Right cardiac atrium (tissue), 5 donors: ENCODE results near the gene PIGQ. TPM values are rescaled to one million over a fixed set of nuclear protein-coding genes. Genes with fewer than 3 reads are reported as not detected.

ENCODE experiments used
- ATAC-seq, 2 donors: fragments of 200-7000 bp; cut with Tn5 transposase; one replicate each; pipeline versions ENCODE4 v1.8.0 to v1.9.1; 2020; ENCODE audit warnings: moderate library complexity in 2 of 2, mild to moderate bottlenecking in 1 of 2
- DNase-seq, 3 donors: peaks; one replicate each; pipeline ENCODE4 v3.0.0-alpha.2; 2020
- H3K27ac ChIP-seq: one replicate; pipeline ENCODE4 v1.5.1; 2013; ENCODE audit warnings: mild to moderate bottlenecking, low read length, control low read depth, moderate library complexity
- H3K27me3 ChIP-seq: one replicate; pipeline ENCODE4 v1.6.1; 2013; ENCODE audit not compliant: control insufficient read depth, insufficient read depth
- H3K4me1 ChIP-seq: one replicate; pipeline ENCODE4 v1.6.1; 2013; ENCODE audit warnings: low read length; ENCODE audit not compliant: control insufficient read depth, insufficient read depth
- H3K4me3 ChIP-seq: one replicate; pipeline ENCODE4 v1.5.1; 2013; ENCODE audit warnings: low read length, control low read depth
- H3K9me3 ChIP-seq: one replicate; pipeline ENCODE4 v1.6.1; 2013; ENCODE audit warnings: low read length; ENCODE audit not compliant: control insufficient read depth
- WGBS: extraction: QIAGEN DNeasy Blood & Tissue Kit; methylation state at CpG from one replicate; pipeline ENCODE4 v1.1.7; 2013; 5-methylcytosine and 5-hydroxymethylcytosine counted together
- intact Hi-C, 4 donors: fragments of 100-400 bp; cut with DNase I; formaldehyde crosslinking; loops; one replicate each; pipeline versions ENCODE4 v1.11.0 to v1.14.0; 2022 to 2023
- long read RNA-seq, 4 donors: library from polyadenylated mRNA; unstranded; transcript quantifications; one replicate each; pipeline ENCODE4 v2.0.0, GENCODE V29; 2020 to 2021
- polyA plus RNA-seq: library from polyadenylated mRNA; stranded (reverse); fragments of 200-250 nt; gene quantifications from one replicate; pipeline ENCODE4 v1.2.3, GENCODE V29; 2013
- total RNA-seq, 4 donors: library from RNA; stranded (reverse); fragmentation: NEBNext Ultra II Directional; extraction: Animal tissue kit (Norgen Biotek cat#: 25700); gene quantifications; one replicate each; pipeline ENCODE4 v1.2.1, GENCODE V29; 2021
- donor health status: healthy with polysubstance abuse.
- donor health status: DM: no; HTN: yes; CAD: no.
- donor health status: DM: no; HTN: no; CAD: no.
- donor health status: DM: no; HTN: yes; CAD: no; lungs with severe emphysema.
- donor health status: DM: yes; HTN: yes; CAD: no.

The PIGQ gene
- total RNA-seq = 10 to 100 TPM; 19.8 to 23.0 (median 21.6) TPM
- polyA plus RNA-seq = 22.9 TPM
- long read RNA-seq, donor 1, transcript PIGQ-203 (11 exons, 3,006 nt) = major isoform, 20 of 62 reads
- long read RNA-seq, donor 1, partial matches to known transcripts = 19 of 62 reads
- long read RNA-seq, donor 1, other reads (novel, unspliced or antisense) = 13 of 62 reads
- long read RNA-seq, donor 2, transcript PIGQ-203 (11 exons, 3,006 nt) = major isoform, 10 of 44 reads
- long read RNA-seq, donor 2, partial matches to known transcripts = 10 of 44 reads
- long read RNA-seq, donor 2, other reads (novel, unspliced or antisense) = 12 of 44 reads
- long read RNA-seq, donor 3, transcript PIGQ-210 (2 exons, 1,775 nt) = minor isoform, 9 of 118 reads
- long read RNA-seq, donor 3, transcript PIGQ-203 (11 exons, 3,006 nt) = minor isoform, 17 of 118 reads
- long read RNA-seq, donor 3, transcript PIGQ-206 (4 exons, 2,052 nt) = minor isoform, 6 of 118 reads
- long read RNA-seq, donor 3, transcript PIGQ-201 (10 exons, 2,846 nt) = major isoform, 23 of 118 reads
- long read RNA-seq, donor 3, partial matches to known transcripts = 42 of 118 reads
- long read RNA-seq, donor 3, other reads (novel, unspliced or antisense) = 15 of 118 reads
- long read RNA-seq, donor 4, transcript PIGQ-203 (11 exons, 3,006 nt) = major isoform, 20 of 36 reads
- long read RNA-seq, donor 4, transcript PIGQ-201 (10 exons, 2,846 nt) = minor isoform, 5 of 36 reads
- long read RNA-seq, donor 4, partial matches to known transcripts = 2 of 36 reads
- long read RNA-seq, donor 4, other reads (novel, unspliced or antisense) = 5 of 36 reads

GRCh38 chr16:569445-570254, at the start of gene PIGQ:
Gene PIGQ, plus strand, starts transcription at chr16:569968. Its CDS starts 4,107 bp downstream, at chr16:574075.
- DNase-seq = peak; percentile 83 to 92 (median 91)
- under 1% methylated on average over 86 of the region's 87 CpGs for WGBS
- Histone ChIP-seq H3K27ac (peak within 1 kb of the TSS; percentile 62), H3K27me3 (no peaks in the 10 kb centered on the region), H3K4me1 (no peaks in the 10 kb centered on the region), H3K9me3 (no peaks in the 10 kb centered on the region), H3K4me3 (peak within 1 kb of the TSS; percentile 95)
- peak; percentile 54 to 74 for ATAC-seq
- intact Hi-C loops = no loop called here

DNA sequence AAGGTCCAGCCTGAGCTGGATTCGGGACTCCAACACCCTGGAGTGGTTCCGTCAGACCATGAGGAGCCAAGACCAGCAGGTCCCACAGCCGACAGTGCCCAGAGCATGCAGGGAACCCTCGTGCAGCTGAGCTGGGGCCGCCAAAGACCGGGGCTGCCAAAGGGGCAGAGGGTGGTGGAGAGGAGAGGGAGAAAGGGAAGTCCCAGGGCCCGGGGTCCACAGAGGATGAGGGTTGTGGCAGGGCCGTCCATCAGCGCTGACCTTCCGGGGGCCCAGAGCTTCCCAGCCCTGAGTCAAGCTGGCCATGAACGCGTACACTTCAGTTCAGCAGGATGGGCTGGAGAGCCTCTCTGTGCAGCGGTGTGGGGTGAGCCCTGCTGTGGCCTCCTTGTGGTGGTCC, 48.9 kb upstream of the PIGQ start:
- DNase-seq (peak in 1 of 3 donors; percentile 51), ATAC-seq (no peak)
- WGBS = 91% methylated on average over 13 of the region's 13 CpGs
- Histone ChIP-seq H3K4me1 (peaks cover 2% of the 10 kb centered on the region), H3K27ac (no peak overlapping the region), H3K9me3 (no peaks in the 10 kb centered on the region), H3K4me3 (no peak overlapping the region), H3K27me3 (no peaks in the 10 kb centered on the region)
- intact Hi-C loops = no loop called here

DNA sequence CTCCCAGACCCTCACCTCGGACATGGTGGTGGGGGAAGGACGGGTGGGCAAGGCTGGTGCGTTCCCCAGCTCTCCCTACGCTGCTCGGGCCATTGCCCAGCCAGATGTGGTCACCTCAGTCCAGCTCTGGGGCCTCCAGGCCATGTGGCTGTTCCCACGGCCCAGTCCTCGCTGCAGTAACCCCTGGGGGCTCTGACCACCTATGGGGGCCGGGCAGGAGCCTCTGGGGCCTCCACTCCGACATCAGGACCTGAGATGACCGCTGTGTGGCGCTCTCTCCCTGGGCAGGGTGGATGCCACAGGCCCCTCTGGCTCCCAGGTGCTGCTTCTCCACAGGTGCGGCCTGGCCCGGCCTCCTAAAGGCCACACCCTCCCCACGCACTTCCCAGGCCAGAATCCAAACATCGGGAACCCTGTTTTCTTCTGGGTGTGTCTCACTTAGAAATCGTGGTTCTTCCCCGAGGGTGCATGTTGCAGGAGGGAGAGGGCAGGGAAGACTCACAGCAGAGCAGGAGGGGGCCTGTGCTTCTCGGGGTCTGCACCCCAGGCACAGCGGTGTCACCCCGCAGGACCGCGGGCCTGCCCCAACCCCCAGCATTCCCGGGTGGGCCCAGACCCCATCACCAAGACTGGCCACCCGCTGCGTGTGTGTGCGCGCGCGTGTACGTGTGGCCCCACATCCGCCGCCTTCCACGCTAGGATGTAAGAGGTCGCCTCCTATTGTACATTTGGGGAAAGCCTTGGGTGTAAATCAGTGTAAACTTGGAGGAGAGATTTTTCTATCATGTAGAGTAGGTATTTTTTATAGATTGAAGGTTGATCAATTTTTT, 48.2 kb upstream of the PIGQ start:
- no peak for ATAC-seq
- 81% methylated on average over 34 of the region's 34 CpGs for WGBS
- Histone ChIP-seq H3K9me3 (no peaks in the 10 kb centered on the region), H3K27me3 (no peaks in the 10 kb centered on the region), H3K27ac (no peak overlapping the region), H3K4me1 (peaks cover 8% of the 10 kb centered on the region), H3K4me3 (no peak overlapping the region)
- DNase-seq = peak in 1 of 3 donors; percentile 51
- intact Hi-C loops = no loop called here

DNA sequence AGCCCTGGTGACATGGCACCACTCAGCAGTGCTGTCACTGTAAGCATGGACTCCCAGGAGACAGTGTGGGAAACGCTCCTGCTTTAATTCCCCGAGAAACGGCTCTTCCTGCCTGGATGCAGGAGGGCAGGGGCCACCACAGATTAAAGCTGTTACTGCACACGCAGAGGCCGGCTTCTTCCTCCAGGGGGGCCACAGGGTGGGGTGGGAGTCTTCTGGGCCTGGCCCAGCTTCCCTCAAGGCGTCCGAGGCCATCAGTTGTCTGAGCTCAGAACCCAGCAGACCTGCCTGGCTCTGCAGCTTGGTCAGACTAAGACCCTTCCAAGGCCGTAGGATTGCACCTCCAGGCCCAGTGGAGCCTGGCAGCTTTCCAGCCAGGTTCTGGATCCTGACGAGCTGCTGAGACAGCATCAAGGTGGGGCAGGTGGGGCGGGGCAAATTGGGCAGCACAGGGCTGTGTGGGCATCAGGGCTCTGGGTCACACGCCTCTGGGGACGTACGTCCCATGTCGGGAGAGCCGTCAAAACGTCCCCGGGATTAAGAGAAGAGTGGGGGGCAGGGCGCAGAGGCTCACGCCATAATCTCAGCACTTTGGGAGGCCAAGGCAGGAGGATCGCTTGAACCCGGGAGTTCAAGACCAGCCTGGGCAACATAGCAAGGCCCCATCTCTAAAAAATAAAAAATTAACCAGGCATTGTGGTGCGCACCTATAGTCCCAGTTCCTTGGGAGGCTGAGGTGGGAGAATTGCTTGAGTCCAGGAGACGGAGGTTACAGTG, 47.3 kb upstream of the PIGQ start:
- 65% methylated on average over 23 of the region's 23 CpGs for WGBS
- Histone ChIP-seq H3K9me3 (no peaks in the 10 kb centered on the region), H3K27me3 (no peaks in the 10 kb centered on the region), H3K4me3 (no peak overlapping the region), H3K4me1 (peaks cover 8% of the 10 kb centered on the region), H3K27ac (no peak overlapping the region)
- intact Hi-C loops = no loop called here
- no peak for ATAC-seq
- peak in 2 of 3 donors; percentile 72 to 74 for DNase-seq

- 91% methylated on average over 22 of the region's 22 CpGs for WGBS
- DNase-seq (no peak), ATAC-seq (no peak)
- no peak overlapping the region for H3K4me3 ChIP-seq
- intact Hi-C loops = no loop called here
- H3K4me1 ChIP-seq = peaks cover 8% of the 10 kb centered on the region
- no peak overlapping the region for H3K27ac ChIP-seq
- no peaks in the 10 kb centered on the region for H3K27me3 ChIP-seq
- H3K9me3 ChIP-seq = no peaks in the 10 kb centered on the region
These were observed 46.5 kb upstream of the PIGQ start for GRCh38 chr16:523097-523741.

DNA sequence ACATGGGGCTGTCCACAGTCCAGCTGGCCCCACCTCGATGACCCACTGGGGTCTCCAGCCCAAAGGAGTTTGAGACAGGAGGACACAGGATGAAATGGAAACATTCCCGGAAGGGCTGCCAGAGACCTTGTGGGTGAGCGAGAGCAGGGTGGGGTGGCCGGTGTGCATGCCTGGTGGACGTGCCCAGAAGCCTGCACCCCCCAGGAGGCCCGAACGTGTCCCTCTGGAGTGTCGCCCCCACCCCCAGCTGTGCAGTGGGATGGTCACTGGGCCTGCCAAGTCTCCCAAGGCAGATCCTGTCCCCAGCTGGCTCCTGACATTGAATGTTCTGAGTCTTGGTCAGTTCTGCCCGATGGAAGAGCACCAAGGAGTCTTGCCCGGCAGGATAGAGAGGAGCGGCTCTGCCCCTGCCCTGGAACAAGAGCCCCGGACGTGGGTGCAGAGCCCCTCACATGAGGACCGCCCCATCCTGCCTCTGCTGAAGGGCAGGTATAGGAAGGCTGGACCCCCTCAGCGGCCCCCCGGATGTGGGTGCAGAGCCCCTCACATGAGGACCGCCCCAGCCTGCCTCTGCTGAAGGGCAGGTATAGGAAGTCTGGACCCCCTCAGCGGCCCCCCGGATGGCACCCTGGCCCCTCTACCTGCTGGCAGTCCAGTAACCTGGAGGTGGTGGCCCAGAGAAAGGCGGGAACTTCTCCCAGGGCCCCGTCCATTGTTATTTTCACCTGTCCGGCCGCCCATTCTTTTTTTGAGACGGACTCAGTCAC, 45.3 kb upstream of the PIGQ start:
- Histone ChIP-seq H3K4me1 (peaks cover 17% of the 10 kb centered on the region), H3K4me3 (no peak overlapping the region), H3K9me3 (no peaks in the 10 kb centered on the region), H3K27ac (no peak overlapping the region), H3K27me3 (no peaks in the 10 kb centered on the region)
- WGBS = 71% methylated on average over 24 of the region's 24 CpGs
- ATAC-seq = no peak
- intact Hi-C loops = loop anchor here in 1 of 4 donors (5.0 kb wide), 1 partner anchor 127 kb away; the partner anchor contains the start of gene NME4
- DNase-seq = peak in 1 of 3 donors; percentile 50

- H3K27ac ChIP-seq = no peak overlapping the region
- peaks cover 18% of the 10 kb centered on the region for H3K4me1 ChIP-seq
These were observed 44.6 kb upstream of the PIGQ start for GRCh38 chr16:525123-525519.

DNA sequence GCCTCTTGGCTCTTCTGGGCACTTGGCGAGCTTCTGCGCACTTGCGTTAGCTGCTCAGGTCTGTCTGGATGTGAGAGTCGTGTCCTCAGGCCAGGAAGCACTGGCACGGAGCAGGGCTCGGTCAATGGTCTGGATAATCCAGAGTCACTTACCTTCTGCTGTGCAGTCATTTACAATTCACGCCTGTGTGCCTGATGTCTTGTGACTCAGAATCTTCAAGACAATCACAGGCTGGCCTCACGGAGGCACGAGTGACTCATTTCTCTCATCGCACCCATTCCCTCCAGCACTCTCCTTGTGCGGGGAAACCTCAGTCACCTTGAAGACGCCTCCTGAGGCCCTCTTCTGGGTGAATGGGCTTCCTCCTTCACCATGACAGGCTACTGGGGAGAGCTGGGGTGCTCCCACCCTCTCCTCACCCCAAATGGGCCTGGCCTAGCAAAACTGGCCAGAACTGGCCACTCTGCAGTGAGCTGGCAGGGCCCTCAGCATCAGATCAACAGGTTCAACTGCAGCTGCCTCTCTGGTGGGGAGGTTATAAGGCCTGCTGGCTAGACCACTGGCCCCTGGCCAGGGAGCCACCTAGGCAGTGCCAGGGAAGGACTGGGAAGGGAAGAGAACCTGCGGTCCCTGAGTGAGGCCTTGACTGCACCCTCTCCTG, 44.1 kb upstream of the PIGQ start:
- 70% methylated on average over 13 of the region's 13 CpGs for WGBS
- DNase-seq (no peak), ATAC-seq (no peak)
- Histone ChIP-seq H3K27ac (peak overlapping the region; percentile 6), H3K4me1 (peaks cover 18% of the 10 kb centered on the region), H3K27me3 (no peaks in the 10 kb centered on the region), H3K9me3 (no peaks in the 10 kb centered on the region), H3K4me3 (no peak overlapping the region)
- intact Hi-C loops = loop anchor here in 1 of 4 donors (5.0 kb wide), 1 partner anchor 128 kb away; the partner anchor contains the start of gene NME4

More at GRCh38 chr16:525123-525519, 44.6 kb upstream of the PIGQ start:
- ATAC-seq (no peak), DNase-seq (no peak)
- Histone ChIP-seq H3K4me3 (no peak overlapping the region), H3K9me3 (no peaks in the 10 kb centered on the region), H3K27me3 (no peaks in the 10 kb centered on the region)
- intact Hi-C loops = loop anchor here in 1 of 4 donors (5.0 kb wide), 1 partner anchor 128 kb away; the partner anchor contains the start of gene NME4
- 91% methylated on average over 8 of the region's 8 CpGs for WGBS
